ENCODE measurements around the gene CFAP70.
"Not testable (repeated sequence)": the region's sequence is repeated elsewhere in the genome, so short reads cannot be mapped to it uniquely, and the experiment has no call there.

CFAP70 gene

GRCh38 chr10:73358331-73359279 is at the start of gene CFAP70:
CFAP70 (minus strand) TSS chr10:73358864; CDS start chr10:73354796, 4,068 bp downstream.
- peak; percentile 96 for DNase-seq

GRCh38 chr10:73408061-73408460 is 49.4 kb upstream of the CFAP70 start:
- no peak for DNase-seq

GRCh38 chr10:73407495-73407894 is 48.8 kb upstream of the CFAP70 start:
- DNase-seq = no peak

- no peak for DNase-seq
These were observed 48.2 kb upstream of the CFAP70 start for GRCh38 chr10:73406846-73407245.

- no peak for DNase-seq
These were observed 46.9 kb upstream of the CFAP70 start for GRCh38 chr10:73405556-73405955.

- no peak for DNase-seq
These were observed 46.0 kb upstream of the CFAP70 start for GRCh38 chr10:73404690-73405089.

- no peak for DNase-seq
These were observed 43.0 kb upstream of the CFAP70 start for GRCh38 chr10:73401636-73402035.

GRCh38 chr10:73399063-73399462 is 40.4 kb upstream of the CFAP70 start:
- DNase-seq = no peak

GRCh38 chr10:73398024-73398423 is 39.4 kb upstream of the CFAP70 start:
- DNase-seq = no peak

GRCh38 chr10:73394325-73394724 is 35.7 kb upstream of the CFAP70 start:
- DNase-seq = not testable (repeated sequence)

- no peak for DNase-seq
These were observed 29.6 kb upstream of the CFAP70 start for GRCh38 chr10:73388228-73388627.

- no peak for DNase-seq
These were observed 27.9 kb upstream of the CFAP70 start for GRCh38 chr10:73386583-73386982.

- DNase-seq = peak; percentile 10
These were observed 20.5 kb upstream of the CFAP70 start for GRCh38 chr10:73379064-73379748.

- DNase-seq = no peak
These were observed 18.0 kb upstream of the CFAP70 start for GRCh38 chr10:73376679-73377078.

GRCh38 chr10:73368238-73368637 is 9.6 kb upstream of the CFAP70 start:
- DNase-seq = peak; percentile 48

GRCh38 chr10:73366381-73367298 is 8.0 kb upstream of the CFAP70 start:
- DNase-seq = no peak

- no peak for DNase-seq
These were observed 6.3 kb upstream of the CFAP70 start for GRCh38 chr10:73364964-73365363.

GRCh38 chr10:73359492-73359891 is 828 bp upstream of the CFAP70 start:
- DNase-seq = no peak

GRCh38 chr10:73357821-73358220 is 843 bp downstream of the CFAP70 start:
- no peak for DNase-seq

- DNase-seq = no peak
These were observed 1.5 kb downstream of the CFAP70 start for GRCh38 chr10:73357166-73357565.

GRCh38 chr10:73344269-73344668 is 14.4 kb downstream of the CFAP70 start:
- DNase-seq = no peak

GRCh38 chr10:73340121-73340520 is 18.5 kb downstream of the CFAP70 start:
- DNase-seq = no peak

- DNase-seq = no peak
These were observed 19.2 kb downstream of the CFAP70 start for GRCh38 chr10:73339436-73339835.

All from activated CD4-positive, alpha-beta T cell treated with anti-CD3 and anti-CD28 coated beads, Interleukin-2, amount 50 U/mL, for 16 hours (primary cell).